Lung (tissue), 16 donors: ENCODE measurements around the gene OR2M5. TPM values are rescaled to one million over a fixed set of nuclear protein-coding genes. Genes with fewer than 3 reads are reported as not detected.

Source experiments
- ATAC-seq: fragments of 200-7000 bp; cut with Tn5 transposase; one replicate; pipeline ENCODE4 v1.9.1; 2020; ENCODE audit warnings: moderate number of reproducible peaks; ENCODE audit not compliant: insufficient read depth, low FRiP score
- DNase-seq, 3 donors: peaks; one replicate each; pipeline ENCODE4 v3.0.0-alpha.2; 2013 to 2017
- H3K27ac ChIP-seq, 2 donors: one replicate each; pipeline ENCODE4 v1.5.1; 2013; ENCODE audit warnings: mild to moderate bottlenecking in 2 of 2, moderate library complexity in 2 of 2, control low read depth in 1 of 2, inconsistent platforms in 1 of 2, low read depth in 1 of 2, low read length in 1 of 2
- H3K27me3 ChIP-seq, 3 donors: one replicate each; pipeline ENCODE4 v1.5.1; 2013; ENCODE audit warnings: low read length in 2 of 3; ENCODE audit not compliant: control insufficient read depth in 3 of 3, insufficient read depth in 3 of 3
- H3K36me3 ChIP-seq, 4 donors: one replicate each; pipeline ENCODE4 v1.5.1; 2013; ENCODE audit warnings: low read length in 4 of 4, mild to moderate bottlenecking in 1 of 4, moderate library complexity in 1 of 4; ENCODE audit not compliant: control insufficient read depth in 4 of 4, insufficient read depth in 4 of 4
- H3K4me1 ChIP-seq, 5 donors: one replicate each; pipeline ENCODE4 v1.5.1; 2013; ENCODE audit warnings: low read length in 5 of 5, mild to moderate bottlenecking in 2 of 5, moderate library complexity in 1 of 5; ENCODE audit not compliant: control insufficient read depth in 5 of 5, insufficient read depth in 5 of 5
- H3K4me3 ChIP-seq: one replicate; pipeline ENCODE4 v1.5.1; 2013; ENCODE audit warnings: mild to moderate bottlenecking, control low read depth, moderate library complexity
- H3K9ac ChIP-seq, 2 donors: one replicate each; pipeline ENCODE4 v1.5.1; 2013; ENCODE audit warnings: low read length in 2 of 2, control low read depth in 1 of 2; ENCODE audit not compliant: insufficient read depth in 1 of 2
- H3K9me3 ChIP-seq, 4 donors: one replicate each; pipeline ENCODE4 v1.5.1; 2013; ENCODE audit warnings: low read length in 3 of 4, mild to moderate bottlenecking in 1 of 4, moderate library complexity in 1 of 4; ENCODE audit not compliant: control insufficient read depth in 4 of 4, insufficient read depth in 3 of 4
- WGBS, 2 donors: extraction: QIAGEN DNeasy Blood & Tissue Kit; methylation state at CpG; one replicate each; pipeline ENCODE4 v1.1.7; 2013; 5-methylcytosine and 5-hydroxymethylcytosine counted together
- long read RNA-seq, 5 donors: transcript quantifications; one replicate each; lab custom pipeline, GENCODE V29; 2026
- polyA plus RNA-seq, 2 donors: library from polyadenylated mRNA; stranded (reverse); fragments of 200-250 nt; gene quantifications; one replicate each; pipeline ENCODE4 v1.2.1, GENCODE V29; 2013
- total RNA-seq, 2 donors: library from RNA; depleted of rRNA in 1 of 2; stranded (reverse); fragments of >200 nt in 1 of 2; gene quantifications; one replicate each; pipeline ENCODE4 v1.2.1, GENCODE V29; 2014 to 2021
- TF ChIP-seq, protein P1 (sequence below): IDR thresholded peaks from 2 replicates; pipeline ENCODE4 v1.5.1; 2012; ENCODE audit warnings: mild to moderate bottlenecking; ENCODE audit errors: control extremely low read depth, extremely low read depth
- donor health status: control.
- donor health status: control.
- donor health status: Bipolar disorder and iron deficiency.
- donor health status: healthy.
- donor health status: DM: yes; HTN: yes; CAD: no.

Gene OR2M5, protein sequence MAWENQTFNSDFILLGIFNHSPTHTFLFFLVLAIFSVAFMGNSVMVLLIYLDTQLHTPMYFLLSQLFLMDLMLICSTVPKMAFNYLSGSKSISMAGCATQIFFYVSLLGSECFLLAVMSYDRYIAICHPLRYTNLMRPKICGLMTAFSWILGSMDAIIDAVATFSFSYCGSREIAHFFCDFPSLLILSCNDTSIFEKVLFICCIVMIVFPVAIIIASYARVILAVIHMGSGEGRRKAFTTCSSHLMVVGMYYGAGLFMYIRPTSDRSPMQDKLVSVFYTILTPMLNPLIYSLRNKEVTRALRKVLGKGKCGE
- total RNA-seq: not detected
- not detected for polyA plus RNA-seq
- long read RNA-seq, donor 1: 0 reads
- long read RNA-seq, donor 2: 0 reads
- long read RNA-seq, donor 3: 0 reads
- long read RNA-seq, donor 4: 0 reads
- long read RNA-seq, donor 5: 0 reads

DNA sequence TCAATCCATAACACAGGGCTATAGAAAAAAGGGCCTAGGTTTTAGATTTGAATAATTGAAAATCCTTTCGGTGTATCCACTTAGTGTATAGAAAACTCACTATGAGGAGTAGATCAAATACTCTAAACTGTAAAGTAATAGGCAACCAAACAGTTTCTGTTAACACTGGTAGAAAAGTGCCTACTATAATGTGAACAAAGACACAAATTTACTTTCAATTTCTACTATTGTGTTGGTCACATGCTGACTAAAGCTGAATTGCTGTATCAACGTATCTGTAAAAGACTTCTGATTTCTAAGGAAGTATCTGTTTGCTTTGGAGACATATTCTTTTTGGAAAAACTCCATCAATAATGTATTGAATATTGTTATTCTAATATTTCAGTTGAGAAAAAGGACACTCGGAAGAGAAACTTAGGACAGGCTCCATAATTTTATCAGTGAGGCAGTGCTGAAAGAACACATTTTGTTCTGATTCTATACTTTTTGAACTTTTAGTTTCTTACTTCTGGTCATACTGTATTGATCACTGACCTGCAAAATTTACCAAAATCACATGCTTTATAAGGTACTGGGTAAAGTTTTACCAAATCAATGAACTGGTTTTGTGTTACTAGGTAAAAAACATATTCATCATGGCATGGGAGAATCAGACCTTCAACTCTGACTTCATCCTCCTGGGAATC lies at the start of gene OR2M5:
Gene OR2M5 (plus strand): TSS at position 636 of the 686 bp plus-strand sequence. CDS start 0 bp downstream, at position 636.
- WGBS, 2 donors: 90 to 92% methylated on average over 3 of the region's 3 CpGs

DNA sequence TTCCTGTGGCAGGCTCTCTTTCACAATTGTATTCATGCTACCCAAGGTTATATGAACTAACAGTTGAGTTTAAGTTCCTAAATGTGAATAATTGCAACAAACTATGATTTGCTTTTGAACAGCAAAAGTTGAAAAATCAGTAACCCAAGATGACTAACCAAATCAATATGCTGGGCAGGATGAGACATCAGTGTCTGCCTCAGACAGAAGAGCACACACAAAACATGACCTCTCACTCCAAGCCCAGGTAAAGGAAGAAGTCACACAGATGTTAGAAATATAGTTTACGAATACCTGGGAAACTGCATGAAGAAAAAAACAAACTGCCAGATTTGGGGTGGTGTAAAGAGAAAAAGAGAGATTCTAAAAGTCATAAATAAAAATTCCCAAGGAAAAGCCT lies 46.4 kb upstream of the OR2M5 start:
- Histone ChIP-seq H3K27ac (no peak overlapping the region), H3K9me3 (peaks cover 0 to 11% (median 0%) of the 10 kb centered on the region in 4 donors), H3K27me3 (no peaks in the 10 kb centered on the region), H3K36me3 (no peaks in the 10 kb centered on the region), H3K4me3 (no peak overlapping the region), H3K4me1 (no peaks in the 10 kb centered on the region), H3K9ac (no peak overlapping the region)
- no peak for ATAC-seq
- TF ChIP-seq, protein P1, sequence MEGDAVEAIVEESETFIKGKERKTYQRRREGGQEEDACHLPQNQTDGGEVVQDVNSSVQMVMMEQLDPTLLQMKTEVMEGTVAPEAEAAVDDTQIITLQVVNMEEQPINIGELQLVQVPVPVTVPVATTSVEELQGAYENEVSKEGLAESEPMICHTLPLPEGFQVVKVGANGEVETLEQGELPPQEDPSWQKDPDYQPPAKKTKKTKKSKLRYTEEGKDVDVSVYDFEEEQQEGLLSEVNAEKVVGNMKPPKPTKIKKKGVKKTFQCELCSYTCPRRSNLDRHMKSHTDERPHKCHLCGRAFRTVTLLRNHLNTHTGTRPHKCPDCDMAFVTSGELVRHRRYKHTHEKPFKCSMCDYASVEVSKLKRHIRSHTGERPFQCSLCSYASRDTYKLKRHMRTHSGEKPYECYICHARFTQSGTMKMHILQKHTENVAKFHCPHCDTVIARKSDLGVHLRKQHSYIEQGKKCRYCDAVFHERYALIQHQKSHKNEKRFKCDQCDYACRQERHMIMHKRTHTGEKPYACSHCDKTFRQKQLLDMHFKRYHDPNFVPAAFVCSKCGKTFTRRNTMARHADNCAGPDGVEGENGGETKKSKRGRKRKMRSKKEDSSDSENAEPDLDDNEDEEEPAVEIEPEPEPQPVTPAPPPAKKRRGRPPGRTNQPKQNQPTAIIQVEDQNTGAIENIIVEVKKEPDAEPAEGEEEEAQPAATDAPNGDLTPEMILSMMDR: no peak
- 77 to 84% methylated on average over 1 of the region's 1 CpG for WGBS, 2 donors
- no peak for DNase-seq

More for the DNA sequence above, at the start of gene OR2M5:
- TF ChIP-seq, protein P1: no peak
- H3K27ac ChIP-seq: no peak within 1 kb of the TSS
- no peaks in the 10 kb centered on the region for H3K36me3 ChIP-seq
- peaks cover 0 to 5% (median 0%) of the 10 kb centered on the region in 4 donors for H3K9me3 ChIP-seq
- no peaks in the 10 kb centered on the region for H3K27me3 ChIP-seq
- ATAC-seq: no peak
- no peaks in the 10 kb centered on the region for H3K4me1 ChIP-seq
- no peak within 1 kb of the TSS for H3K4me3 ChIP-seq
- DNase-seq: no peak
- no peak within 1 kb of the TSS for H3K9ac ChIP-seq

DNA sequence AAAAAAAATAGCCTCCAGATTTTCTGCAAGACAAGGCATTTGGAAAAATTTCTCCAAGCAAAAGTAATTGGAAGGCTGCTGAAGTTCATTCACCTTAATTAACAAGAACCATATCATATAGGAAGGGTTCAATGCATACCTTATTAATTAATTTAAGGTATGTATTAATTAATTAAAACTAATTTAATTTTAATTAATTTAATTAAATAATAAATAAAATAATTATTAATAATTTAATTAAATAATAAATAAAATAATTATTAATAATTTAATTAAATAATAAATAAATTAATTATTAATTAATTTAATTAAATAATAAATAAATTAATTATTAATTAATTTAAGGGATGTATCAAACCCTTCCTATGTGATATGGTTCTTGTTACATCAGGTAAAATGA lies 42.1 kb upstream of the OR2M5 start:
- ATAC-seq (no peak), DNase-seq (no peak)
- H3K4me3 ChIP-seq: no peak overlapping the region
- peaks cover 0 to 11% (median 1%) of the 10 kb centered on the region in 4 donors for H3K9me3 ChIP-seq
- TF ChIP-seq, protein P1: no peak
- H3K4me1 ChIP-seq: no peaks in the 10 kb centered on the region
- no peak overlapping the region for H3K9ac ChIP-seq
- no peak overlapping the region for H3K27ac ChIP-seq
- H3K36me3 ChIP-seq: no peaks in the 10 kb centered on the region
- no peaks in the 10 kb centered on the region for H3K27me3 ChIP-seq
